WTC11 (cell line): ENCODE data around the gene COL4A1. TPM values are rescaled to one million over a fixed set of nuclear protein-coding genes. Genes with fewer than 3 reads are reported as not detected.

Experiments
- ATAC-seq: fragments of 200-7000 bp; cut with Tn5 transposase; 2 replicates; pipeline ENCODE4 v1.10.0; 2021; ENCODE audit warnings: mild to moderate bottlenecking, moderate library complexity
- CTCF ChIA-PET: fragments of 300-600 bp; sonication (Branson Sonifier 250); formaldehyde crosslinking; loops from one replicate; lab custom pipeline; 2021; ENCODE audit warnings: antibody characterized with exemption; lab: Charles Lee
- POLR2A ChIA-PET: fragments of 350-600 bp; sonication (Branson Sonifier 250); formaldehyde crosslinking; loops from one replicate; lab custom pipeline; 2021; ENCODE audit warnings: antibody characterized with exemption; lab: Charles Lee
- DNase-seq: peaks from one replicate; pipeline ENCODE4 v3.0.0; 2021; ENCODE audit warnings: low spot score
- H3K27ac Mint-ChIP-seq: 2 replicates; pipeline ENCODE4 v1.8.0; 2021; ENCODE audit warnings: mixed read lengths
- H3K27me3 Mint-ChIP-seq: 2 replicates; pipeline ENCODE4 v1.8.0; 2021; ENCODE audit warnings: low read depth, mild to moderate bottlenecking, moderate library complexity, mixed read lengths
- H3K36me3 Mint-ChIP-seq: 2 replicates; pipeline ENCODE4 v1.8.0; 2021; ENCODE audit warnings: mixed read lengths
- H3K4me1 Mint-ChIP-seq: 2 replicates; pipeline ENCODE4 v1.8.0; 2022; ENCODE audit warnings: mixed read lengths
- H3K4me3 Mint-ChIP-seq: 2 replicates; pipeline ENCODE4 v1.8.0; 2021; ENCODE audit warnings: mild to moderate bottlenecking, moderate library complexity, mixed read lengths
- H3K9me3 Mint-ChIP-seq: 2 replicates; pipeline ENCODE4 v1.8.0; 2021; ENCODE audit warnings: mixed read lengths
- ATF1 ChIP-seq: sonication (generic); formaldehyde crosslinking; IDR thresholded peaks from 2 replicates; pipeline ENCODE4 v1.8.1; 2023; ENCODE audit warnings: mild to moderate bottlenecking, moderate library complexity, missing genetic modification reagents
- ESRRA ChIP-seq: sonication (generic); formaldehyde crosslinking; IDR thresholded peaks from 2 replicates; pipeline ENCODE4 v1.8.1; 2022; ENCODE audit warnings: mild to moderate bottlenecking, missing genetic modification reagents, borderline replicate concordance
- ETV6 ChIP-seq: sonication (generic); formaldehyde crosslinking; IDR thresholded peaks from 2 replicates; pipeline ENCODE4 v1.8.1; 2022; ENCODE audit warnings: mild to moderate bottlenecking, missing genetic modification reagents
- FOXP1 ChIP-seq: sonication (generic); formaldehyde crosslinking; IDR thresholded peaks from 2 replicates; pipeline ENCODE4 v1.8.0; 2022; ENCODE audit warnings: missing genetic modification reagents, mild to moderate bottlenecking, moderate library complexity, borderline replicate concordance
- GABPB1 ChIP-seq: sonication (generic); formaldehyde crosslinking; IDR thresholded peaks from 2 replicates; pipeline ENCODE4 v1.8.1; 2023; ENCODE audit warnings: mild to moderate bottlenecking, missing genetic modification reagents
- GTF2I ChIP-seq: fragments of 250-450 bp; sonication (Bioruptor Pico); conservative IDR thresholded peaks from 2 replicates; pipeline ENCODE4 v1.4.0; 2021; ENCODE audit warnings: mild to moderate bottlenecking
- IRF2 ChIP-seq: sonication (generic); formaldehyde crosslinking; IDR thresholded peaks from 2 replicates; pipeline ENCODE4 v1.8.0; 2022; ENCODE audit warnings: low read depth, missing genetic modification reagents, borderline replicate concordance
- JAZF1 ChIP-seq: fragments of 250-450 bp; sonication (Bioruptor Pico); IDR thresholded peaks from 2 replicates; pipeline ENCODE4 v1.9.0; 2021; ENCODE audit warnings: moderate library complexity, mild to moderate bottlenecking, inconsistent platforms
- MXD4 ChIP-seq: fragments of 250-450 bp; sonication (Bioruptor Pico); IDR thresholded peaks from 2 replicates; pipeline ENCODE4 v1.8.0; 2021; ENCODE audit warnings: mild to moderate bottlenecking, moderate library complexity, borderline replicate concordance
- NFYB ChIP-seq: sonication (generic); formaldehyde crosslinking; conservative IDR thresholded peaks from 2 replicates; pipeline ENCODE4 v1.8.0; 2022; ENCODE audit warnings: low read depth, missing genetic modification reagents
- NR3C1 ChIP-seq: sonication (generic); formaldehyde crosslinking; conservative IDR thresholded peaks from 2 replicates; pipeline ENCODE4 v1.8.1; 2023; ENCODE audit warnings: low read depth, mild to moderate bottlenecking, missing genetic modification reagents
- SMAD3 ChIP-seq: sonication (generic); formaldehyde crosslinking; IDR thresholded peaks from 2 replicates; pipeline ENCODE4 v1.8.0; 2022; ENCODE audit warnings: missing genetic modification reagents, mild to moderate bottlenecking, borderline replicate concordance
- TCF7 ChIP-seq: sonication (generic); formaldehyde crosslinking; IDR thresholded peaks from 2 replicates; pipeline ENCODE4 v1.8.0; 2022; ENCODE audit warnings: mild to moderate bottlenecking, low read depth, missing genetic modification reagents, moderate library complexity
- TEAD1 ChIP-seq: sonication (generic); formaldehyde crosslinking; IDR thresholded peaks from 2 replicates; pipeline ENCODE4 v1.8.0; 2022; ENCODE audit warnings: mild to moderate bottlenecking, missing genetic modification reagents
- ZNF416 ChIP-seq: fragments of 250-450 bp; sonication (Bioruptor Pico); IDR thresholded peaks from 2 replicates; pipeline ENCODE4 v1.9.0; 2021; ENCODE audit warnings: mild to moderate bottlenecking, inconsistent platforms
- total RNA-seq: library from RNA; stranded (reverse); gene quantifications from 3 replicates; pipeline ENCODE4 v1.2.3, GENCODE V29; 2021
- TF ChIP-seq, protein P1 (sequence below): sonication (generic); formaldehyde crosslinking; IDR thresholded peaks from 2 replicates; pipeline ENCODE4 v1.8.1; 2023; ENCODE audit warnings: mild to moderate bottlenecking, moderate library complexity, missing genetic modification reagents
- TF ChIP-seq, protein P2 (sequence below): sonication (generic); formaldehyde crosslinking; IDR thresholded peaks from 2 replicates; pipeline ENCODE4 v1.8.0; 2023; ENCODE audit warnings: mild to moderate bottlenecking, missing genetic modification reagents

The COL4A1 gene
- total RNA-seq, 1 experiment from 2014 or later, result 89.6 TPM

DNA sequence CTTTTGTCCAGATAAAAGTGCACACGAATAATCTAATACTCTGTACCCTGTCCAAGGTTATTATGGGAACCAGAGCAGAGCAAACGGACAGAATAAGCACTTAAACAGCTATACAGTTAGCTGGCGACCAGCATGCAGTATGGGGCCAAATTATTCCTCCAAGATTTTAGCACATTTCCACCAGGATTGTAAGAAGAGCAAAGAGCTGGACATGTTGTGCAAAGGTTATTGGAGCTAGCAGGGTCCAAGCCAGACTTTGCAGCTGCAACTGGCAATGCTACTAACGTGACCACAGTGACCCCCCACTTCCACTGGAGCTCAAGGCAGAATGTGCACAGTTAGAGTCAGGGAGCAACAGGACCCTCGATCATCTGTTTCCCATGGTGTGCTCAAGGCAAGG lies 89.9 kb downstream of the COL4A1 start:
- no peak overlapping the region for H3K27ac Mint-ChIP-seq
- H3K36me3 Mint-ChIP-seq, result no peaks in the 10 kb centered on the region
- POLR2A ChIA-PET, result no interaction called here
- no peak for ATAC-seq
- TF ChIP-seq, protein P1, sequence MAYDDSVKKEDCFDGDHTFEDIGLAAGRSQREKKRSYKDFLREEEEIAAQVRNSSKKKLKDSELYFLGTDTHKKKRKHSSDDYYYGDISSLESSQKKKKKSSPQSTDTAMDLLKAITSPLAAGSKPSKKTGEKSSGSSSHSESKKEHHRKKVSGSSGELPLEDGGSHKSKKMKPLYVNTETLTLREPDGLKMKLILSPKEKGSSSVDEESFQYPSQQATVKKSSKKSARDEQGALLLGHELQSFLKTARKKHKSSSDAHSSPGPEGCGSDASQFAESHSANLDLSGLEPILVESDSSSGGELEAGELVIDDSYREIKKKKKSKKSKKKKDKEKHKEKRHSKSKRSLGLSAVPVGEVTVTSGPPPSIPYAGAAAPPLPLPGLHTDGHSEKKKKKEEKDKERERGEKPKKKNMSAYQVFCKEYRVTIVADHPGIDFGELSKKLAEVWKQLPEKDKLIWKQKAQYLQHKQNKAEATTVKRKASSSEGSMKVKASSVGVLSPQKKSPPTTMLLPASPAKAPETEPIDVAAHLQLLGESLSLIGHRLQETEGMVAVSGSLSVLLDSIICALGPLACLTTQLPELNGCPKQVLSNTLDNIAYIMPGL (CRISPR knock-in tag), result no peak
- TF ChIP-seq SMAD3 (CRISPR knock-in tag) (no peak), MXD4 (CRISPR knock-in tag) (no peak)
- no peaks in the 10 kb centered on the region; the same call in 1 of the 2 replicates for H3K9me3 Mint-ChIP-seq
- CTCF ChIA-PET, result interaction anchor here (1.3 kb wide), 1 partner anchor 31 kb away, joined by 3 read pairs; no protein-coding TSS in a partner anchor
- no peak for DNase-seq
- H3K27me3 Mint-ChIP-seq, result no peaks in the 10 kb centered on the region
- H3K4me1 Mint-ChIP-seq, result peaks cover 3% of the 10 kb centered on the region; the same call in 1 of the 2 replicates
- H3K4me3 Mint-ChIP-seq, result no peak overlapping the region

DNA sequence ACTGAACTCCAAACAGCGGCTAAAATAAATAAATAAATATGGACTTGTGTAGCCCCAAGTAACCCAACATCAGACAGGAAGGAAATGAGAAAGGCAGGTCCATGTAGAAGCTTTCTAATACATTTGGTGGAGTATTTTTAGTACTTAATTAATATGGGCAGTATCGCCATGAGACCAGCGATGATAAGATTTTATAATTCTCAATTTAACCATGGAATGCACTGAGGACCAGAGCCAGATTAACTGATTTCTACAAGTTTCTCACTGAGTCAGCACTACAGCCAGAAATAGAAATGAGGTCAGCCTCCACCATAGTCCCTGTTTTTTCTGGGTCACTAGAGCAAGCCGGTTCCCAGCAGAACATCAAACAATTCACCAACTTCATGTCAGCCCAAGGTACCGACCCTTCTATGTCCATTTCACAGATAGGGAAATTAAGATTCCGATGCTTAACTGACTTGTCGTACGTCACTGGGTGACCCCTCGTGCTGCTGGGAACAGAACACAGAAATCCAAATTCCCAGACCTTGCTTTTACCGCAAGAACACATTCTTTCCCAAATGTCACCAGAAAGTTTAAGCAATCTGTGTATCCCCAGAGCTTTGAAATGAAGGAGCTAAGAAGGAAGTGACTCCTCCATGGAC lies 90.4 kb downstream of the COL4A1 start:
- no peak overlapping the region for H3K4me3 Mint-ChIP-seq
- H3K27ac Mint-ChIP-seq, result no peak overlapping the region
- no peaks in the 10 kb centered on the region for H3K27me3 Mint-ChIP-seq
- CTCF ChIA-PET, result interaction anchor here (1.3 kb wide), 1 partner anchor 31 kb away, joined by 3 read pairs; no protein-coding TSS in a partner anchor
- ATAC-seq (no peak), DNase-seq (no peak)
- H3K36me3 Mint-ChIP-seq, result no peaks in the 10 kb centered on the region
- H3K4me1 Mint-ChIP-seq, result peaks cover 3% of the 10 kb centered on the region; the same call in 1 of the 2 replicates
- TF ChIP-seq NR3C1 (CRISPR knock-in tag), result no peak
- no peak for TF ChIP-seq ZNF416
- TF ChIP-seq ESRRA, result no peak
- no peak for TF ChIP-seq TCF7 (CRISPR knock-in tag)
- TF ChIP-seq, all 79 proteins: peak for 0
- POLR2A ChIA-PET, result no interaction called here
- no peaks in the 10 kb centered on the region; the same call in 1 of the 2 replicates for H3K9me3 Mint-ChIP-seq

DNA sequence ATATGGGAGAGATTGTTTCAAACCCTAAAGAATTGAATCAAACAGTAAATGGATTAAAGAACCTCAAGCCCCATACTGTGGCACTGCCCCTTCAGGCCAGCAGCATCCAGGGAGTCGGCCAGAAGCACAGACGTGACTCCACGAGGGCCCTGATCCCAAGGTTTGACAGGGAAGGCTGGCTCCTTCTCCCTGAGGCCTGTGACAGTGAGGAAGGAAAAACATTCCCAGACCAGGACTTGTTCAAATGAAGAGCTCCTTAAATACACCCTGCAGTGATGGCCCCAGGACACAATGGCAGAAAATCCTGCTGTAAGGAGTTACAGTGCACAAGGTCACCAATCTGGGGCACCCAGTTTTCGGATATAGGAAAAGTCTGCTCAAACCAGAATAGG lies 91.0 kb downstream of the COL4A1 start:
- POLR2A ChIA-PET, result no interaction called here

DNA sequence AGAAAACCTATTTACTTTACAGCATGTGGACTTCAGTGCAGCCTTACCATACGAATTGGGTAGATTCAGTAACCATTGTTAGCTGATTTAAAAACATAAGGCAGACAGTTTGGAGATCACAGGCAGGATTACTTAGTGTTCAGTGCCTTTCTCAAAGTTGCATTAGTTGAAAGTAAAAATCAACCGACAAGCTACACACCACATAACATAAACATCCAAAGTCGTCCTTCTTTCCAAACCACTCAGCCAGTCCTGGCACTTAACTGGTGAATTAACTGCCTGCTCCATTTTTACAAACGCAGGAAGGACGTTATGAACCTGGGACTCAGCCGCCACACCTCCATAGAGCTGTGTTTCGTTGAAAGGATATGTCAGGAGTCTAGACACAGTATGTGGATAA lies 91.4 kb downstream of the COL4A1 start:
- TF ChIP-seq ATF1 (CRISPR knock-in tag) (no peak), GABPB1 (CRISPR knock-in tag) (no peak), TEAD1 (CRISPR knock-in tag) (no peak), NFYB (no peak), JAZF1 (no peak), IRF2 (CRISPR knock-in tag) (no peak), GTF2I (no peak)
- TF ChIP-seq, protein P2, sequence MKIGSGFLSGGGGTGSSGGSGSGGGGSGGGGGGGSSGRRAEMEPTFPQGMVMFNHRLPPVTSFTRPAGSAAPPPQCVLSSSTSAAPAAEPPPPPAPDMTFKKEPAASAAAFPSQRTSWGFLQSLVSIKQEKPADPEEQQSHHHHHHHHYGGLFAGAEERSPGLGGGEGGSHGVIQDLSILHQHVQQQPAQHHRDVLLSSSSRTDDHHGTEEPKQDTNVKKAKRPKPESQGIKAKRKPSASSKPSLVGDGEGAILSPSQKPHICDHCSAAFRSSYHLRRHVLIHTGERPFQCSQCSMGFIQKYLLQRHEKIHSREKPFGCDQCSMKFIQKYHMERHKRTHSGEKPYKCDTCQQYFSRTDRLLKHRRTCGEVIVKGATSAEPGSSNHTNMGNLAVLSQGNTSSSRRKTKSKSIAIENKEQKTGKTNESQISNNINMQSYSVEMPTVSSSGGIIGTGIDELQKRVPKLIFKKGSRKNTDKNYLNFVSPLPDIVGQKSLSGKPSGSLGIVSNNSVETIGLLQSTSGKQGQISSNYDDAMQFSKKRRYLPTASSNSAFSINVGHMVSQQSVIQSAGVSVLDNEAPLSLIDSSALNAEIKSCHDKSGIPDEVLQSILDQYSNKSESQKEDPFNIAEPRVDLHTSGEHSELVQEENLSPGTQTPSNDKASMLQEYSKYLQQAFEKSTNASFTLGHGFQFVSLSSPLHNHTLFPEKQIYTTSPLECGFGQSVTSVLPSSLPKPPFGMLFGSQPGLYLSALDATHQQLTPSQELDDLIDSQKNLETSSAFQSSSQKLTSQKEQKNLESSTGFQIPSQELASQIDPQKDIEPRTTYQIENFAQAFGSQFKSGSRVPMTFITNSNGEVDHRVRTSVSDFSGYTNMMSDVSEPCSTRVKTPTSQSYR (CRISPR knock-in tag), result no peak
- TF ChIP-seq, all 79 proteins: peak for 0
- ChIA-PET CTCF (no interaction called here), POLR2A (no interaction called here)
- H3K4me3 Mint-ChIP-seq, result no peak overlapping the region
- H3K27me3 Mint-ChIP-seq, result no peaks in the 10 kb centered on the region
- H3K27ac Mint-ChIP-seq, result no peak overlapping the region
- peaks cover 3% of the 10 kb centered on the region; the same call in 1 of the 2 replicates for H3K4me1 Mint-ChIP-seq
- no peaks in the 10 kb centered on the region for H3K36me3 Mint-ChIP-seq
- no peaks in the 10 kb centered on the region; the same call in 1 of the 2 replicates for H3K9me3 Mint-ChIP-seq
- DNase-seq (no peak), ATAC-seq (no peak)

More for the DNA sequence above, 91.0 kb downstream of the COL4A1 start:
- CTCF ChIA-PET, result no interaction called here
- Mint-ChIP-seq H3K4me3 (no peak overlapping the region), H3K27me3 (no peaks in the 10 kb centered on the region), H3K4me1 (peaks cover 3% of the 10 kb centered on the region; the same call in 1 of the 2 replicates), H3K27ac (no peak overlapping the region), H3K9me3 (no peaks in the 10 kb centered on the region; the same call in 1 of the 2 replicates), H3K36me3 (no peaks in the 10 kb centered on the region)
- DNase-seq, result no peak
- no peak for TF ChIP-seq ETV6
- no peak for TF ChIP-seq GTF2I
- no peak for TF ChIP-seq FOXP1 (CRISPR knock-in tag)
- ATAC-seq, result no peak
